Measurements from ENCODE around the gene TBX4. TPM values are rescaled to one million over a fixed set of nuclear protein-coding genes. Genes with fewer than 3 reads are reported as not detected.

Gene TBX4
- total and polyA plus RNA-seq, 2 of the 13 experiments (the other 11 are each of a cell fraction or from before 2014, with no cell fraction given) = 0.11 to 1.1 TPM

- Histone ChIP-seq H3K4me2 (ENCODE audit: low read depth, low read length) (0 out of 2 replicates have a peak overlapping the region, but pooled peaks have one; percentile 45), H3K9ac (ENCODE audit: insufficient read depth, low read depth, low read length) (no peak overlapping the region), H4K20me1 (ENCODE audit: insufficient read depth, low read length) (no peaks in the 10 kb centered on the region), H3K79me2 (ENCODE audit: insufficient read depth, low read length) (no peaks in the 10 kb centered on the region), H3K4me1 (ENCODE audit: insufficient read depth, low read length) (peaks cover 38% of the 10 kb centered on the region), H2AFZ (ENCODE audit: low read length) (no peak overlapping the region), H3K9me3 (ENCODE audit: low read length) (no peaks in the 10 kb centered on the region), H3K4me3 (replicated peaks in 1 of 3; ENCODE audit: insufficient read depth in 1 of 3, low read depth in 2 of 3, low read length in 3 of 3) (no peak overlapping the region), H3K27me3 (ENCODE audit: control insufficient read depth in 1 of 2, insufficient read depth in 2 of 2, low read length in 2 of 2) (no peaks in the 10 kb centered on the region), H3K27ac (ENCODE audit: extremely low read length, insufficient read depth, low read length) (no peak overlapping the region), H3K36me3 (replicated peaks in 1 of 2; ENCODE audit: control insufficient read depth in 1 of 2, insufficient read depth in 2 of 2, low read length in 2 of 2) (no peaks in the 10 kb centered on the region)
- in situ Hi-C loops (cut with HindIII; ENCODE audit: extremely low pct_ligation_motif_present, low pct_unique_long_range_greater_than_20kb) (loop anchor here (10.0 kb wide), 1 partner anchor 129 kb away; no protein-coding TSS in a partner anchor), intact Hi-C loops (cut with micrococcal nuclease; ENCODE audit: unreplicated experiment) (loop anchor here (1.0 kb wide), 2 partner anchors 66 to 125 kb away; no protein-coding TSS in a partner anchor)
- WGBS (ENCODE audit: low lambda C conversion rate) = 36% methylated on average over 11 of the region's 11 CpGs
- DNase-seq (ENCODE audit: low spot score) = peak; percentile 85
- peak; percentile 94 for ATAC-seq
- POLR2A ChIA-PET = interaction anchor here (0.7 to 1.8 kb wide), 4 partner anchors 13 to 36 kb away, joined by 5 to 13 read pairs (median 9); partner anchors contain the start of gene TBX2
- peak; percentile 59 for FAIRE-seq
- BruUV-seq (replicated peaks) = no TSS peak
- CTCF ChIA-PET (ENCODE audit: low intra/inter-chr PET ratio, low total read pairs) = interaction anchor here (1.2 to 2.1 kb wide), 4 partner anchors 125 to 157 kb away, joined by 4 to 10 read pairs (median 8); no protein-coding TSS in a partner anchor
- TF ChIP-seq ZGPAT (CRISPR knock-in tag; IDR thresholded peaks at IDR 0.05) = 0 out of 2 replicates have a peak, but pooled peaks have one; percentile 11
- TF ChIP-seq NR2F6 (IDR thresholded peaks at IDR 0.05) = no peak
- TF ChIP-seq NR2F6 (CRISPR knock-in tag; IDR thresholded peaks at IDR 0.05) = peak; percentile 47; the same call in 1 of the 2 replicates
- no peak for TF ChIP-seq TRIM22 (IDR thresholded peaks at IDR 0.05)
- TF ChIP-seq AGO1 (IDR thresholded peaks at IDR 0.05; ENCODE audit: low read depth, low read length, poor library complexity, severe bottlenecking) = no peak
- TF ChIP-seq MYNN (CRISPR knock-in tag; IDR thresholded peaks at IDR 0.05; ENCODE audit: low read depth) = no peak
- TF ChIP-seq ZNF124 (CRISPR knock-in tag; IDR thresholded peaks at IDR 0.05) = peak; percentile 76
- no peak for TF ChIP-seq ATAD3A (CRISPR knock-in tag; IDR thresholded peaks at IDR 0.05)
- no peak for TF ChIP-seq SIN3A (IDR thresholded peaks at IDR 0.05; ENCODE audit: borderline replicate concordance, low read depth, low read length)
- TF ChIP-seq ZNF660 (CRISPR knock-in tag; IDR thresholded peaks at IDR 0.05; ENCODE audit: borderline replicate concordance, low read depth) = no peak
- no peak for TF ChIP-seq RFX3 (CRISPR knock-in tag; IDR thresholded peaks at IDR 0.05)
- TF ChIP-seq, protein P1, sequence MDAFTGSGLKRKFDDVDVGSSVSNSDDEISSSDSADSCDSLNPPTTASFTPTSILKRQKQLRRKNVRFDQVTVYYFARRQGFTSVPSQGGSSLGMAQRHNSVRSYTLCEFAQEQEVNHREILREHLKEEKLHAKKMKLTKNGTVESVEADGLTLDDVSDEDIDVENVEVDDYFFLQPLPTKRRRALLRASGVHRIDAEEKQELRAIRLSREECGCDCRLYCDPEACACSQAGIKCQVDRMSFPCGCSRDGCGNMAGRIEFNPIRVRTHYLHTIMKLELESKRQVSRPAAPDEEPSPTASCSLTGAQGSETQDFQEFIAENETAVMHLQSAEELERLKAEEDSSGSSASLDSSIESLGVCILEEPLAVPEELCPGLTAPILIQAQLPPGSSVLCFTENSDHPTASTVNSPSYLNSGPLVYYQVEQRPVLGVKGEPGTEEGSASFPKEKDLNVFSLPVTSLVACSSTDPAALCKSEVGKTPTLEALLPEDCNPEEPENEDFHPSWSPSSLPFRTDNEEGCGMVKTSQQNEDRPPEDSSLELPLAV (CRISPR knock-in tag; conservative IDR thresholded peaks at IDR 0.05; ENCODE audit: low read depth) = no peak
- no peak for TF ChIP-seq TBX3 (IDR thresholded peaks at IDR 0.05; ENCODE audit: borderline replicate concordance)
- TF ChIP-seq PTBP1 (IDR thresholded peaks at IDR 0.05; ENCODE audit: low read depth, low read length, poor library complexity, severe bottlenecking) = no peak
- no peak for TF ChIP-seq CSRNP1 (CRISPR knock-in tag; IDR thresholded peaks at IDR 0.05)
- no peak for TF ChIP-seq AGO2 (optimal IDR thresholded peaks at IDR 0.05; ENCODE audit: low read depth, low read length)
- TF ChIP-seq ZNF776 (CRISPR knock-in tag; IDR thresholded peaks at IDR 0.05) = no peak
- no peak for TF ChIP-seq PHB2 (IDR thresholded peaks at IDR 0.05; ENCODE audit: partially characterized antibody)
Measured at GRCh38 chr17:61425682-61426481, 26.3 kb upstream of the TBX4 start.

All from HepG2 (cell line).